HG02642 (cell line): ENCODE results near the gene NABP2.
A peak's percentile ranks its signal among the peaks of the same experiment; 100 is the strongest.
"Not testable (repeated sequence)": the region's sequence is repeated elsewhere in the genome, so short reads cannot be mapped to it uniquely, and the experiment has no call there.

Source experiments
- ATAC-seq: cut with Tn5 transposase; IDR thresholded peaks from one replicate; pipeline ENCODE4 v1.9.1; 2021; ENCODE audit warnings: mild to moderate bottlenecking; ENCODE audit not compliant: unreplicated experiment, poor library complexity

Gene NABP2

GRCh38 chr12:56241424-56242303 is 17.5 kb downstream of the NABP2 start:
- no peak for ATAC-seq

DNA sequence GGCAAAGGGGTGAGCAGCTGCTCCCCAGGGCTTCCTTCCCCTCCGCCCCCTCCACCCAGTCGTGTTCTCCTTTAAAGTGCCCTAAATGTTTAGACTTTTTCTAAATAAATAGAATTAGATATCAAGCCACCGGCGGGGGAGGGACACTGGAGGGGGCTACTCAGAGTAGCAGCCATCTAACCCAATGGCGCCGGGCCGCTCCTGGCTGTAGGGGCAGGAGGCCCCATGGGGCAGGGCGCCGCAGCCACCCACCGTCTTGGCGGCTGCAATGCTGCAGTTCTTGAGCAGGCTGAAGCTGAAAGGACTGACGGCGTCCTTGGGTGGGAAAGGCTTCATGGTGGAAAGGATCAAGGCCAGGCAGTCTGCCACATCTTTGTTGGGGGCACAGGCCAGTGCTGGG is 18.8 kb downstream of the NABP2 start:
- no peak for ATAC-seq

- ATAC-seq = no peak
These were observed 19.6 kb downstream of the NABP2 start for GRCh38 chr12:56243731-56244181.

DNA sequence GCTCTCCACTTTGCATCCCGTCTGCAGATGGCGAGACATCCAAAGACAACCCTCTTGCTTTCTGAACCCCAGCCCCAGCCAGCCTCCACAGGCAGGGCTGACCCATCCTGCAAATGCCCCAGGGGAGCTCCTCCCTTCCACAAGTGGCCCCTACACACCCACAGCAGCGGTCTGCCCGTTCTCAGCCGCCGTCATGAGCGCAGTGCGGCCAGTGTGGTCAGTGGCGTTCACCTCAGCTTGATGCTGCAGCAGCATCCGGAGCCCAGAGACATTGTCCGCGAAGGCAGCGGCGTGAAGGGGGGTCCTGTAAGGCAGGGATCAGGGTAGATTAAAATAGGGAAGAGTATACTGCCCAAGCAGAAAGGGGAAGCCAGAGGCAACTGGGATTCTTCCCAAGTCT is 20.4 kb downstream of the NABP2 start:
- ATAC-seq = no peak

DNA sequence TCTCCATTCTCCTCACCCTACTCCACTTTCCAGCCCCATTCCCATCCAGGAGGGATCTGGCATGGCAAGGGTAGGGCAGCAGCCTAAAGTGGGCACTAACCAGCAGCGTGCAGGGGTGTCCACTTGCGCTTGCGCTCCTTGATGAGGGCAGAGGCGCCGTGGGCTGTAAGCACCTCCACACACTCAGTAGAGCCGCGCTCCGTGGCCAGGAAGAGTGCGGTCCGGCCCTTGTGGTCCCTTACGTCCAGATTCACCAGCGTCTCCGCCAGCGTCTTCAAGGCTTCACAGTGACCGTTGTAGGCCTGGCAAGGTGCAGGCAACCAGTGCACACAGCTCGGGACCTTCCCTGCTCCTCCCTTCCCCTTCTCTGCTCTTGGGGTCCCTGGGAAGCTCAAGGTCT is 23.8 kb downstream of the NABP2 start:
- ATAC-seq = no peak

- no peak for ATAC-seq
These were observed 24.6 kb downstream of the NABP2 start for GRCh38 chr12:56248711-56249110.

GRCh38 chr12:56252649-56253048 is 28.5 kb downstream of the NABP2 start:
- ATAC-seq = no peak

DNA sequence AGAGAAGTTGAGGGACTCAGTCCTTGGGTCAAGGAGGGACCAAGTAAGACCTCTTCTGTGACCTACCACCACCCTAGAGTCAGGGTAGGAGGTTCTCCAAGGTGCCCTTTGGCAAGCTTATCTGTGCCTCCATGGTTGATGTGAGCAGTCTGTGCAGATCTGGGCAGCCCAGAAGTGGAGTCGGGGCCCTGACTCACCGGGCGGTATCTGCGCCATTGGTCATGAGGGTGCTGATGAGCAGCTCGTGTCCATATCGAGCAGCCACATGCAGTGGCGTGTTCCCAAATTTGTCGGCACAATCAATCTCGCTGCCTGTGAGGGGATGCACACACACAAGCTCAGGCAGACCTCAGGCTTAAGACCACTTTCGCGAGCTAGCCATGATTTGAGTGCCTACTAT is 28.9 kb downstream of the NABP2 start:
- ATAC-seq = no peak

DNA sequence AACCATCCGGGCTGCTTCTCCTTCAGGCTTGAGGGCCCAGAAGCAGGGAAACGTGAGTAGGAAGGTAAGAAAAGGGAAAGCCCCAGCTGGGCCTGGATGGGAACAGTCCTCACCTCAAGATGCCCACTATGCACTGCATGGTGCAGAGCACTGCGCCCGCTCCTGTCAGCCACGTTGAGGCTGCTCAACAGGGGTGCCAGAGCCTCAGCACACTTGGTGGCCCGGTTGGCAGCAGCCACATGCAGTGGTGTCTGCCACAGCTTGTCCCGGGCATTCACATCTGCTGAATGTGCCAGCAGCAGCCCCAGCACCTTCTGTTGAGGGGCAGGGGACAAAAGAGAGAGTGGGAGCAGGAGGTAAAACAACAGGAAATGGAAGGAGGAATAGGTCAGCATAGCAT is 31.5 kb downstream of the NABP2 start:
- no peak for ATAC-seq

DNA sequence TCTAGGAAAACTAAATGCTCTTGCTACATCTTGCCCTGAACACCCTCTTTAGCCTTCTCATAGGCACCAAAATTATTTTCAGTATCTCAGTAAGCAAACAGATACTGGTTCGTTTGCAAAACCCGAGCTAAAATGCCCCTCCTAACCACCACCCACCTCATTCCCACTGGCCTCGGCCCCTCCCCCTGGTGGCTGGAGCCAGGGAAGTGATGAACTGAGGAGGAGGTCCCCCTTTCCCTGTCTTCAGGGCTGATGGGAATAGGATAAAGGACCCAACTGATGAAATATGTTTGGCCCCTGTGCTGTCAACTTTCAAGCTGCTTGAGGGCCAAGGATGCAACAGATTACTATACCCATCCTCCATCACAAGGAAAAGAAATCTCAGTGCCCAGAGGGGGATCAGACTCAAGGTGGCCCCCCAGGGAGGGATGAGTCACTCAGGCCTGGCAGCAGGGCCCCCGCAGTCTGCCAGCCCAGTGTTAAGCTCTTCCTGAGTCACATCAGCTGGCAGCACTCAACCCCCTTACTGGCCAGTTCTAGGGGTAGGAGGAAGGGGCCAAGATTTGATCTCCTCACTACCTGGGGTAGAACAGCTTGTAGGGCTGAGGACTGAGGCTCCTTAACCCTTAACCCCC is 32.3 kb downstream of the NABP2 start:
- no peak for ATAC-seq

DNA sequence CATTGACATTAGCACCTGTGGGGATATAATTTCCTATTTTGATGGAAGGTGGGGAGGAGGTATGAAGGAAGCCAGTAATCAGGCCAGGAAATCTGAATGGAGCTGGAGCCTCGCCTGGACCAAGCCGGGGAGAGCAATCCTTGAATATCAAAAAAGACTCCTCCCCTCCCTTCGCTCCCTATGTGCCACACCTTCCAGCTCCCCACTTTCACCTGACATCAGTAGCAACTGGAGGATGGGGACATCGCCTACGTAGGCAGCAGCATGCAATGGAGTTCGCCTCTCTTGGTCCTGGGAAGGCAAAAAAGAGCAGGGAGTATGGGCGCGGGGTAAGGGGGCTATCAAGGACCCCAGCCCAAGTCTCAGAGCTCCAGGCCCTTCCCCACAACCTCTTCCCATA is 32.9 kb downstream of the NABP2 start:
- ATAC-seq = no peak

- ATAC-seq = peak; percentile 2
These were observed 33.4 kb downstream of the NABP2 start for GRCh38 chr12:56257491-56258067.

GRCh38 chr12:56258068-56258819 is 34.1 kb downstream of the NABP2 start, which contains the start of gene ANKRD52:
Gene ANKRD52 (minus strand): TSS chr12:56258384. CDS start chr12:56258269, 115 bp downstream.
- peak; percentile 94 for ATAC-seq

DNA sequence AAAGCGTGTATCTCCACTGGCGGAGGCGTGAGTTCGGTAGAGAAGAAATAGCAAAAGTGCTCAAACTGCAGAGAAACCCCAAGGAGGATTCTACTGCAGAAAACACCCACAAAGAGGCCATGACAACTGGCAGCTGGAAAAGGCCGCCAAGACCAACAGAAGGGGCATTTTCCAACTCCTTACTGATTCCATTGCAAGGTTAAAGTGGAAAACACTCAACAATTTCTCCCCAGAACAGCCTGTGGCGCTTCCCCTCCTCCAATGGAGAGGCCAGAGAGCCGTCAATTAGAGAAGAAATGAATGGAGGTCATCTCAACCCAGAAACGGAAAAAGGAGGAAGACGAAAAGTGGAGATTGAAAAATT is 34.7 kb downstream of the NABP2 start:
- no peak for ATAC-seq

GRCh38 chr12:56260380-56260779 is 36.2 kb downstream of the NABP2 start:
- no peak for ATAC-seq

DNA sequence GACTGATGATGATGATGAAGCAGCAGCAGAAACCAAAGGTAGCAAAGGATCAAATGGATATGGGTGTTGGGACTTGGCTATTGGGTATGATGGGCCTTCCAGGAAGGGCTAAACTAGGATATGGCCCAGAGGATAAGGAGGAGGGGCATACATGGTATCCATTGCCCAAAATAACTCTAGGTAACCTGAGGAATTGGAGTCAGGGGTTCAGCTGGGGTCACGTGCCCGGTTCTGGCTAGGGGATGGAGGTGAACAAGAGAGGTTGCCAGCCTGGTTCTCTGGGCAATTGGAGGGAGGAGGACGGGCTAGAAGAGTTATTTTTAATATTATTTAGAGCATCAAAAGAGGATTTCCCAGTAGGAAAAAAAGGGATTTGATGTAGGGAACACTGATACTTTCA is 36.8 kb downstream of the NABP2 start:
- ATAC-seq = no peak

DNA sequence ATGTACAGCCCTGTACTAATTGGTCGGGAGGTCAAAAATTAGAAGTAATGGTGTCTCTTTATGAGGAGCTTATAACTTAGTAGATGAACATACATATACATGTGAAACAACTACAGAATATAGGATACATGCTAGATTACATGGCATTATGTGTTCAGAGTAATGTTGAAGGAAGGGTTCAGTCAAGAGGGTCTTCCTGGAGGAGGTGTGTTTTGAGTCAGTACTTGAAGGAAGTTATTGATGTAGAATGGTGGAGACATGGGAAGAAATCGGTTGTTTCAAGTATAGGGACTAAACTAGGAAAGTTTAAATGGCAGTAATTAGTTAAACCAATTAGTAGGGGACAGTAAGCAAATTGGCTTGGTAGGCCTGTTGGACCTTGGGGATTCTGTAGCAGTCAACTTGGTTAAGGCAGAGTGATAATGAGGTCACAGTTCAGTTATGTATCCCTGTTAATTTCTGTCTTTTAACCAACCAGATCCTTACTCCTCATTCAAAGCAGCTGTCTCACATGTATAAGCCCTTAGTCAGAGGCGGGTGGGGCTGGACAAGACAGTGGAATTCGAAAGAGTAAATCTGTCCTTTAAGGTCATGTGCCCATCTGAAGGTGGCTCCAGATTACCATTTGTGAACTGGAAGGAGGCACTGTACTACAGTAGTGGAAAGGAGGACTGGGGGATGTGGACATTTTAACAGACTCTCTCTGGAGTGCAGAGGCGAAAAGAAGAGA is 37.5 kb downstream of the NABP2 start:
- no peak for ATAC-seq

- not testable (repeated sequence) for ATAC-seq
These were observed 38.8 kb downstream of the NABP2 start for GRCh38 chr12:56262955-56263354.

GRCh38 chr12:56266068-56266692 is 42.0 kb downstream of the NABP2 start:
- not testable (repeated sequence) for ATAC-seq
